Activated T-cell treated with anti-CD3 and anti-CD28 coated beads, Interleukin-2, amount 50 U/mL, for 24 hours (primary cell): ENCODE results near the gene TMEM135.

ENCODE experiments used
- DNase-seq: peaks from one replicate; pipeline ENCODE4 v3.0.0-alpha.2; 2020
- H3K27ac Mint-ChIP-seq: 2 replicates; pipeline ENCODE4 v1.8.0; 2020; ENCODE audit warnings: mild to moderate bottlenecking, mixed read lengths
- H3K27me3 Mint-ChIP-seq: 2 replicates; pipeline ENCODE4 v1.8.0; 2020; ENCODE audit warnings: mixed read lengths
- H3K36me3 Mint-ChIP-seq: 2 replicates; pipeline ENCODE4 v1.8.0; 2020; ENCODE audit warnings: low read depth, mixed read lengths
- H3K4me1 Mint-ChIP-seq: 2 replicates; pipeline ENCODE4 v1.8.0; 2020; ENCODE audit warnings: low read depth, mixed read lengths
- H3K4me3 Mint-ChIP-seq: 2 replicates; pipeline ENCODE4 v1.8.0; 2020; ENCODE audit warnings: mild to moderate bottlenecking, moderate library complexity, mixed read lengths
- H3K9me3 Mint-ChIP-seq: 2 replicates; pipeline ENCODE4 v1.8.0; 2020; ENCODE audit warnings: mixed read lengths

The TMEM135 gene

GRCh38 chr11:87338046-87338639 is 300.4 kb downstream of the TMEM135 start:
- Mint-ChIP-seq H3K36me3 (no peaks in the 10 kb centered on the region), H3K27me3 (no peaks in the 10 kb centered on the region), H3K9me3 (peaks cover 34% of the 10 kb centered on the region), H3K4me1 (no peaks in the 10 kb centered on the region), H3K4me3 (no peak overlapping the region), H3K27ac (no peak overlapping the region)
- no peak for DNase-seq

GRCh38 chr11:87339416-87339815 is 301.7 kb downstream of the TMEM135 start:
- Mint-ChIP-seq H3K36me3 (no peaks in the 10 kb centered on the region), H3K27me3 (no peaks in the 10 kb centered on the region), H3K27ac (no peak overlapping the region), H3K9me3 (peaks cover 32% of the 10 kb centered on the region), H3K4me1 (no peaks in the 10 kb centered on the region), H3K4me3 (no peak overlapping the region)
- no peak for DNase-seq

- Mint-ChIP-seq H3K36me3 (no peaks in the 10 kb centered on the region), H3K4me3 (no peak overlapping the region), H3K27me3 (peaks cover 13% of the 10 kb centered on the region), H3K27ac (no peak overlapping the region), H3K4me1 (peaks cover 1% of the 10 kb centered on the region), H3K9me3 (no peaks in the 10 kb centered on the region)
- no peak for DNase-seq
Observed at GRCh38 chr11:87347441-87347840, 309.7 kb downstream of the TMEM135 start.

GRCh38 chr11:87347854-87348253 is 310.1 kb downstream of the TMEM135 start:
- no peak for DNase-seq
- peaks cover 4% of the 10 kb centered on the region for H3K4me1 Mint-ChIP-seq
- no peaks in the 10 kb centered on the region for H3K36me3 Mint-ChIP-seq
- H3K9me3 Mint-ChIP-seq, result no peaks in the 10 kb centered on the region
- no peak overlapping the region for H3K4me3 Mint-ChIP-seq
- H3K27me3 Mint-ChIP-seq, result peaks cover 17% of the 10 kb centered on the region
- no peak overlapping the region for H3K27ac Mint-ChIP-seq

- no peaks in the 10 kb centered on the region for H3K36me3 Mint-ChIP-seq
- H3K4me3 Mint-ChIP-seq, result no peak overlapping the region
- peaks cover 17% of the 10 kb centered on the region for H3K27me3 Mint-ChIP-seq
- no peaks in the 10 kb centered on the region for H3K9me3 Mint-ChIP-seq
- no peak for DNase-seq
- H3K27ac Mint-ChIP-seq, result no peak overlapping the region
- peaks cover 9% of the 10 kb centered on the region for H3K4me1 Mint-ChIP-seq
Observed at GRCh38 chr11:87351676-87352075, 313.9 kb downstream of the TMEM135 start.

GRCh38 chr11:87352759-87353707 is 315.3 kb downstream of the TMEM135 start:
- peak; percentile 92 for DNase-seq
- Mint-ChIP-seq H3K4me1 (peaks cover 9% of the 10 kb centered on the region), H3K4me3 (peak overlapping the region; percentile 25), H3K36me3 (no peaks in the 10 kb centered on the region), H3K27ac (no peak overlapping the region), H3K27me3 (peaks cover 13% of the 10 kb centered on the region), H3K9me3 (no peaks in the 10 kb centered on the region)

GRCh38 chr11:87353771-87354345 is 316.1 kb downstream of the TMEM135 start:
- no peak overlapping the region for H3K27ac Mint-ChIP-seq
- H3K27me3 Mint-ChIP-seq, result peaks cover 13% of the 10 kb centered on the region
- no peak overlapping the region for H3K4me3 Mint-ChIP-seq
- H3K9me3 Mint-ChIP-seq, result no peaks in the 10 kb centered on the region
- no peaks in the 10 kb centered on the region for H3K36me3 Mint-ChIP-seq
- DNase-seq, result no peak
- H3K4me1 Mint-ChIP-seq, result peaks cover 9% of the 10 kb centered on the region

- no peak for DNase-seq
- Mint-ChIP-seq H3K4me3 (no peak overlapping the region), H3K4me1 (peaks cover 9% of the 10 kb centered on the region)
Observed at GRCh38 chr11:87355596-87355995, 317.9 kb downstream of the TMEM135 start.

GRCh38 chr11:87356428-87356827 is 318.7 kb downstream of the TMEM135 start:
- H3K9me3 Mint-ChIP-seq, result no peaks in the 10 kb centered on the region
- no peaks in the 10 kb centered on the region for H3K36me3 Mint-ChIP-seq
- no peak overlapping the region for H3K27ac Mint-ChIP-seq

More at GRCh38 chr11:87355596-87355995, 317.9 kb downstream of the TMEM135 start:
- H3K27me3 Mint-ChIP-seq, result peaks cover 13% of the 10 kb centered on the region
- H3K9me3 Mint-ChIP-seq, result no peaks in the 10 kb centered on the region
- no peak overlapping the region for H3K27ac Mint-ChIP-seq
- H3K36me3 Mint-ChIP-seq, result no peaks in the 10 kb centered on the region

GRCh38 chr11:87358461-87358860 is 320.7 kb downstream of the TMEM135 start:
- Mint-ChIP-seq H3K36me3 (no peaks in the 10 kb centered on the region), H3K9me3 (no peaks in the 10 kb centered on the region), H3K4me1 (peaks cover under 1% of the 10 kb centered on the region), H3K4me3 (no peak overlapping the region), H3K27me3 (no peaks in the 10 kb centered on the region), H3K27ac (no peak overlapping the region)
- no peak for DNase-seq

More at GRCh38 chr11:87356428-87356827, 318.7 kb downstream of the TMEM135 start:
- no peak for DNase-seq
- Mint-ChIP-seq H3K4me3 (no peak overlapping the region), H3K27me3 (peaks cover 12% of the 10 kb centered on the region), H3K4me1 (peaks cover 9% of the 10 kb centered on the region)

GRCh38 chr11:87359401-87359800 is 321.7 kb downstream of the TMEM135 start:
- Mint-ChIP-seq H3K4me1 (no peaks in the 10 kb centered on the region), H3K36me3 (no peaks in the 10 kb centered on the region), H3K27me3 (no peaks in the 10 kb centered on the region), H3K27ac (no peak overlapping the region), H3K4me3 (no peak overlapping the region), H3K9me3 (no peaks in the 10 kb centered on the region)
- DNase-seq, result no peak

- no peaks in the 10 kb centered on the region for H3K36me3 Mint-ChIP-seq
- no peak overlapping the region for H3K27ac Mint-ChIP-seq
- no peaks in the 10 kb centered on the region for H3K9me3 Mint-ChIP-seq
- H3K4me1 Mint-ChIP-seq, result no peaks in the 10 kb centered on the region
- H3K27me3 Mint-ChIP-seq, result no peaks in the 10 kb centered on the region
- DNase-seq, result no peak
- H3K4me3 Mint-ChIP-seq, result no peak overlapping the region
Observed at GRCh38 chr11:87361891-87362290, 324.2 kb downstream of the TMEM135 start.

- Mint-ChIP-seq H3K4me3 (no peak overlapping the region), H3K27ac (no peak overlapping the region), H3K27me3 (peaks cover 20% of the 10 kb centered on the region), H3K9me3 (no peaks in the 10 kb centered on the region), H3K36me3 (no peaks in the 10 kb centered on the region), H3K4me1 (no peaks in the 10 kb centered on the region)
- no peak for DNase-seq
Observed at GRCh38 chr11:87366346-87366745, 328.6 kb downstream of the TMEM135 start.

- no peak for DNase-seq
- Mint-ChIP-seq H3K36me3 (no peaks in the 10 kb centered on the region), H3K4me3 (no peak overlapping the region), H3K4me1 (no peaks in the 10 kb centered on the region), H3K27me3 (peaks cover 20% of the 10 kb centered on the region), H3K27ac (no peak overlapping the region), H3K9me3 (no peaks in the 10 kb centered on the region)
Observed at GRCh38 chr11:87366763-87367405, 329.1 kb downstream of the TMEM135 start.
